Neural progenitor cell (in vitro differentiated cells): ENCODE data around the gene NPC1. TPM values are rescaled to one million over a fixed set of nuclear protein-coding genes. Genes with fewer than 3 reads are reported as not detected.

Experiments used
- DNase-seq: peaks from one replicate; pipeline ENCODE4 v3.0.0-alpha.2; 2016; ENCODE audit warnings: low spot score
- H2AFZ ChIP-seq: fragments of 200-600 bp; sonication (generic); replicated peaks from 2 replicates; pipeline ENCODE4 v1.6.1; 2016; ENCODE audit warnings: antibody characterized with exemption
- H3F3A ChIP-seq: fragments of 200-600 bp; sonication (generic); 2 replicates; pipeline ENCODE4 v1.6.1; 2016; ENCODE audit warnings: antibody characterized with exemption, low read depth
- H3K27ac ChIP-seq: fragments of 200-600 bp; sonication (generic); 2 replicates; pipeline ENCODE4 v1.5.1; 2016; ENCODE audit warnings: mild to moderate bottlenecking
- H3K27me3 ChIP-seq: fragments of 200-600 bp; sonication (generic); 2 replicates; pipeline ENCODE4 v1.6.1; 2016; ENCODE audit warnings: mild to moderate bottlenecking, moderate library complexity
- H3K36me3 ChIP-seq: fragments of 200-600 bp; sonication (generic); 2 replicates; pipeline ENCODE4 v1.5.1; 2016
- H3K4me1 ChIP-seq: fragments of 200-600 bp; sonication (generic); 2 replicates; pipeline ENCODE4 v1.6.1; 2016; ENCODE audit warnings: mixed run types
- H3K4me2 ChIP-seq: fragments of 200-600 bp; sonication (generic); 2 replicates; pipeline ENCODE4 v1.6.1; 2016
- H3K4me3 ChIP-seq: fragments of 200-600 bp; sonication (generic); 2 replicates; pipeline ENCODE4 v1.5.1; 2016
- H3K79me2 ChIP-seq: fragments of 200-600 bp; sonication (generic); 2 replicates; pipeline ENCODE4 v1.6.1; 2016; ENCODE audit warnings: low read depth
- H3K9ac ChIP-seq: fragments of 200-600 bp; sonication (generic); 2 replicates; pipeline ENCODE4 v1.6.1; 2016
- H3K9me3 ChIP-seq: fragments of 200-600 bp; sonication (generic); 2 replicates; pipeline ENCODE4 v1.5.1; 2016; ENCODE audit warnings: low read depth
- H4K20me1 ChIP-seq: fragments of 200-600 bp; sonication (generic); 2 replicates; pipeline ENCODE4 v1.6.1; 2016; ENCODE audit warnings: low read depth
- H3K27ac Mint-ChIP-seq: 3 replicates; pipeline ENCODE4 v1.8.0; 2021; ENCODE audit warnings: mixed read lengths
- H3K27me3 Mint-ChIP-seq: 2 replicates; pipeline ENCODE4 v1.8.0; 2022; ENCODE audit warnings: low read depth, mild to moderate bottlenecking, inconsistent platforms, moderate library complexity, mixed read lengths; ENCODE audit not compliant: insufficient read depth
- H3K36me3 Mint-ChIP-seq: 3 replicates; pipeline ENCODE4 v1.8.0; 2021; ENCODE audit warnings: mixed read lengths
- H3K4me1 Mint-ChIP-seq: 3 replicates; pipeline ENCODE4 v1.8.0; 2021; ENCODE audit warnings: mixed read lengths
- H3K4me3 Mint-ChIP-seq: 3 replicates; pipeline ENCODE4 v1.8.0; 2021; ENCODE audit warnings: mild to moderate bottlenecking, moderate library complexity, mixed read lengths
- H3K9me3 Mint-ChIP-seq: 3 replicates; pipeline ENCODE4 v1.8.0; 2020; ENCODE audit warnings: mixed read lengths
- EZH2 ChIP-seq: fragments of 200-600 bp; sonication (generic); IDR thresholded peaks from 2 replicates; pipeline ENCODE4 v1.6.1; 2017; ENCODE audit warnings: antibody characterized with exemption, mild to moderate bottlenecking, moderate library complexity
- EZH2phosphoT487 ChIP-seq: fragments of 200-600 bp; sonication (generic); IDR thresholded peaks from 2 replicates; pipeline ENCODE4 v1.6.1; 2017; ENCODE audit warnings: antibody characterized with exemption
- total RNA-seq: library from RNA; depleted of rRNA; stranded (reverse); fragments of >200 nt; gene quantifications from 2 replicates; pipeline ENCODE4 v1.2.3, GENCODE V29; 2015; ENCODE audit warnings: low replicate concordance
- TF ChIP-seq, protein P1 (sequence below): fragments of 200-600 bp; sonication (generic); IDR thresholded peaks from 2 replicates; pipeline ENCODE4 v1.5.1; 2017; ENCODE audit warnings: antibody characterized with exemption, mild to moderate bottlenecking

The NPC1 gene
- total RNA-seq, 1 donor from 2014 or later = 20.9 TPM

DNA sequence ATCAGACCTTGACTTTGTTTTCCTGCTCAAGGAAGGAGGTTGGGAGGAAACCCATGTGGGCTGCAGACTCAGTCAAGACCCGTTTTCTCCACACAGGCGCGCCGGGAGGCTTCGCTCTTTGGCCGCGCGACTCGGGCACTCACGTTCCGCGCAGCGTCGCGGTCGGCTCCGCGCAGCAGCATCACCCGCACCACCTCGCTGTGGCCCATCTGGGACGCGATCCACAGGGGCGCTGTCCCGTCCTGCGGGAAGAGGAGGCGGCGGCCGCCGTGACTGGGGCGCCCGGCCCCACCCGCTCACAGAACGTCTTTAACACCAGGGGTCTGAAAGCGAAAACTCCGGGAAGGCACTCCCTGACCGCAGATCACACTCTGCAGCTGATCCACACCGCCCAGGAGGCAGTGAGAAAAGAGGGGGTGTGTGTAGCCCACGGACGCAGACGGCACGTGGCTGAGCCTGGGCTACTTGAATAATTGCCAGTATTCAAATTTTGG lies 33.1 kb upstream of the NPC1 start:
- Histone ChIP-seq H3K9ac (no peak overlapping the region), H3K9me3 (no peaks in the 10 kb centered on the region), H3K4me3 (peak overlapping the region; percentile 50), H3K27ac (no peak overlapping the region), H2AFZ (no peak overlapping the region), H4K20me1 (peaks cover 35% of the 10 kb centered on the region), H3K36me3 (no peaks in the 10 kb centered on the region), H3K4me2 (peak overlapping the region; percentile 88), H3K79me2 (no peaks in the 10 kb centered on the region), H3K4me1 (peaks cover 20% of the 10 kb centered on the region), H3F3A (peaks cover 3% of the 10 kb centered on the region), H3K27me3 (peaks cover 57% of the 10 kb centered on the region)
- TF ChIP-seq EZH2phosphoT487 (no peak), EZH2 (peak; percentile 77)
- Mint-ChIP-seq H3K4me3 (peak overlapping the region; percentile 77), H3K27ac (no peak overlapping the region), H3K4me1 (peaks cover 10% of the 10 kb centered on the region), H3K36me3 (no peaks in the 10 kb centered on the region), H3K9me3 (no peaks in the 10 kb centered on the region), H3K27me3 (peaks cover 30% of the 10 kb centered on the region)
- DNase-seq = peak; percentile 57

DNA sequence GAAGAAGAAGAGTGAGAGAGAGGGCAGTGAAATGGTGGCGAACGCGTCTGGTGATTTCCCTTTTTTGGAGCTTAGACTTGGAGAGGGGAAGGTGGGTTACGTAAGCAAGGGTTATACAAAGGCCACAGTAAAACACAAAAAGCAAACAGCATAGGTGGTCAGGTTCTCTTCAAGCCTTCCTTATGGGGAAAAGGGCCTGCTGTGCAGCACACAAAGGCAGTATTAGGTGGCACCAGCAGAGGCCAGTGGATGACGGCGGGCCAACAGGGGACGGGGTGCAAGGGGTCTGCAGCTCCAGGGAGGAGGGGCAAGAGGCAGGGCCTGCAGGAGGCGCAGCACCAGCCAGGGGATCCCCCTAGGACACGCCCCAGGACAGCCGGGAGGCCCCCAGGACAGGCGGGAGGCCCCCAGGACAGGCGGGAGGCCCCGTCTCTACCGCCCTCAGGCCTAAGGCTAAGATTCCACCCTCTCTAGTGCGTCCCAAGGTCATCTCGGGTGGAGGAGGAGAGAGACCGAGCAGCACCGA lies 32.6 kb upstream of the NPC1 start:
- Histone ChIP-seq H3K9me3 (no peaks in the 10 kb centered on the region), H3K9ac (no peak overlapping the region), H3K79me2 (no peaks in the 10 kb centered on the region), H2AFZ (no peak overlapping the region), H3F3A (peaks cover 3% of the 10 kb centered on the region), H3K4me3 (peak overlapping the region; percentile 50), H3K27me3 (peaks cover 57% of the 10 kb centered on the region), H3K4me1 (peaks cover 20% of the 10 kb centered on the region), H4K20me1 (peaks cover 35% of the 10 kb centered on the region), H3K36me3 (no peaks in the 10 kb centered on the region), H3K4me2 (peak overlapping the region; percentile 88), H3K27ac (no peak overlapping the region)
- Mint-ChIP-seq H3K36me3 (no peaks in the 10 kb centered on the region), H3K27ac (no peak overlapping the region), H3K27me3 (peaks cover 30% of the 10 kb centered on the region), H3K9me3 (no peaks in the 10 kb centered on the region), H3K4me1 (peaks cover 10% of the 10 kb centered on the region), H3K4me3 (peak overlapping the region; percentile 80)
- no peak for TF ChIP-seq EZH2phosphoT487
- TF ChIP-seq, protein P1, sequence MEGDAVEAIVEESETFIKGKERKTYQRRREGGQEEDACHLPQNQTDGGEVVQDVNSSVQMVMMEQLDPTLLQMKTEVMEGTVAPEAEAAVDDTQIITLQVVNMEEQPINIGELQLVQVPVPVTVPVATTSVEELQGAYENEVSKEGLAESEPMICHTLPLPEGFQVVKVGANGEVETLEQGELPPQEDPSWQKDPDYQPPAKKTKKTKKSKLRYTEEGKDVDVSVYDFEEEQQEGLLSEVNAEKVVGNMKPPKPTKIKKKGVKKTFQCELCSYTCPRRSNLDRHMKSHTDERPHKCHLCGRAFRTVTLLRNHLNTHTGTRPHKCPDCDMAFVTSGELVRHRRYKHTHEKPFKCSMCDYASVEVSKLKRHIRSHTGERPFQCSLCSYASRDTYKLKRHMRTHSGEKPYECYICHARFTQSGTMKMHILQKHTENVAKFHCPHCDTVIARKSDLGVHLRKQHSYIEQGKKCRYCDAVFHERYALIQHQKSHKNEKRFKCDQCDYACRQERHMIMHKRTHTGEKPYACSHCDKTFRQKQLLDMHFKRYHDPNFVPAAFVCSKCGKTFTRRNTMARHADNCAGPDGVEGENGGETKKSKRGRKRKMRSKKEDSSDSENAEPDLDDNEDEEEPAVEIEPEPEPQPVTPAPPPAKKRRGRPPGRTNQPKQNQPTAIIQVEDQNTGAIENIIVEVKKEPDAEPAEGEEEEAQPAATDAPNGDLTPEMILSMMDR = peak; percentile 32
- TF ChIP-seq EZH2 = no peak
- peak; percentile 82 for DNase-seq

- Histone ChIP-seq H3F3A (peaks cover 3% of the 10 kb centered on the region), H3K27me3 (peaks cover 57% of the 10 kb centered on the region), H3K36me3 (no peaks in the 10 kb centered on the region), H3K4me2 (no peak overlapping the region), H3K4me1 (peaks cover 20% of the 10 kb centered on the region), H2AFZ (no peak overlapping the region), H3K9me3 (no peaks in the 10 kb centered on the region), H3K9ac (no peak overlapping the region), H3K79me2 (no peaks in the 10 kb centered on the region), H3K4me3 (no peak overlapping the region), H4K20me1 (peaks cover 35% of the 10 kb centered on the region), H3K27ac (no peak overlapping the region)
- no peak overlapping the region for H3K4me3 Mint-ChIP-seq
- H3K4me1 Mint-ChIP-seq = peaks cover 10% of the 10 kb centered on the region
- no peaks in the 10 kb centered on the region for H3K9me3 Mint-ChIP-seq
- no peaks in the 10 kb centered on the region for H3K36me3 Mint-ChIP-seq
- TF ChIP-seq EZH2 (no peak), EZH2phosphoT487 (no peak)
- TF ChIP-seq, protein P1 = no peak
- DNase-seq = no peak
- peaks cover 30% of the 10 kb centered on the region for H3K27me3 Mint-ChIP-seq
- no peak overlapping the region for H3K27ac Mint-ChIP-seq
Observed at GRCh38 chr18:23617412-23618014, 31.2 kb upstream of the NPC1 start.

GRCh38 chr18:23616258-23616657 lies 30.0 kb upstream of the NPC1 start:
- Mint-ChIP-seq H3K4me3 (no peak overlapping the region), H3K4me1 (peaks cover 10% of the 10 kb centered on the region)

More at GRCh38 chr18:23616258-23616657, 30.0 kb upstream of the NPC1 start:
- H3K4me2 ChIP-seq = no peak overlapping the region
- H3K4me1 ChIP-seq = peaks cover 20% of the 10 kb centered on the region
- H3K4me3 ChIP-seq = no peak overlapping the region
- peaks cover 47% of the 10 kb centered on the region for H3K27me3 ChIP-seq
- H2AFZ ChIP-seq = no peak overlapping the region
- peaks cover 3% of the 10 kb centered on the region for H3F3A ChIP-seq
- H3K9ac ChIP-seq = no peak overlapping the region
- no peaks in the 10 kb centered on the region for H3K9me3 Mint-ChIP-seq
- no peaks in the 10 kb centered on the region for H3K79me2 ChIP-seq
- peaks cover 30% of the 10 kb centered on the region for H4K20me1 ChIP-seq
- peaks cover 23% of the 10 kb centered on the region for H3K27me3 Mint-ChIP-seq
- H3K27ac ChIP-seq = no peak overlapping the region
- TF ChIP-seq EZH2phosphoT487 (no peak), EZH2 (no peak)
- TF ChIP-seq, protein P1 = no peak
- H3K36me3 ChIP-seq = no peaks in the 10 kb centered on the region
- no peaks in the 10 kb centered on the region for H3K36me3 Mint-ChIP-seq
- no peak overlapping the region for H3K27ac Mint-ChIP-seq
- H3K9me3 ChIP-seq = no peaks in the 10 kb centered on the region
- DNase-seq = no peak
